Measurements from ENCODE around the gene SOCS1. TPM values are rescaled to one million over a fixed set of nuclear protein-coding genes. Genes with fewer than 3 reads are reported as not detected.
A peak's percentile ranks its signal among the peaks of the same experiment; 100 is the strongest.

SOCS1 gene
- total and polyA plus RNA-seq, 9 of the 15 experiments (the other 6 are each of a cell fraction or from before 2014, with no cell fraction given) = 0.04 to 7.5 (median 2.3) TPM

GRCh38 chr16:11224096-11224893 is 31.7 kb downstream of the SOCS1 start (continued):
- TF ChIP-seq, protein P1, sequence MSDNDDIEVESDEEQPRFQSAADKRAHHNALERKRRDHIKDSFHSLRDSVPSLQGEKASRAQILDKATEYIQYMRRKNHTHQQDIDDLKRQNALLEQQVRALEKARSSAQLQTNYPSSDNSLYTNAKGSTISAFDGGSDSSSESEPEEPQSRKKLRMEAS (CRISPR knock-in tag; IDR thresholded peaks at IDR 0.05) = peak; percentile 62
- TF ChIP-seq RB1 (IDR thresholded peaks at IDR 0.05; ENCODE audit: low read depth) = peak; percentile 62; the same call in 1 of the 2 replicates
- 0 out of 2 replicates have a peak, but pooled peaks have one; percentile 25 for TF ChIP-seq TCF3 (CRISPR knock-in tag; IDR thresholded peaks at IDR 0.05)
- no peak for TF ChIP-seq PATZ1 (CRISPR knock-in tag; IDR thresholded peaks at IDR 0.05; ENCODE audit: borderline replicate concordance)
- peak; percentile 54 for TF ChIP-seq JUND (IDR thresholded peaks at IDR 0.05; ENCODE audit: borderline replicate concordance, low read depth, low read length)
- peak; percentile 63; the same call in 1 of the 3 replicates for TF ChIP-seq JUND (tag; IDR thresholded peaks at IDR 0.05; ENCODE audit: borderline replicate concordance, low read depth, low read length)
- no peak for TF ChIP-seq PURB (CRISPR knock-in tag; IDR thresholded peaks at IDR 0.05; ENCODE audit: low read depth)
- 0 out of 2 replicates have a peak, but pooled peaks have one; percentile 17 for TF ChIP-seq MTA1 (IDR thresholded peaks at IDR 0.05; ENCODE audit: borderline replicate concordance)
- peak; percentile 66 for TF ChIP-seq VEZF1 (CRISPR knock-in tag; IDR thresholded peaks at IDR 0.05)
- peak; percentile 56; the same call in 1 of the 2 replicates for TF ChIP-seq POLR2G (IDR thresholded peaks at IDR 0.05; ENCODE audit: low read depth, low read length)
- 0 out of 2 replicates have a peak, but pooled peaks have one; percentile 50 for TF ChIP-seq ATF7 (IDR thresholded peaks at IDR 0.05)
- TF ChIP-seq ZNF253 (CRISPR knock-in tag; conservative IDR thresholded peaks at IDR 0.05) = no peak
- TF ChIP-seq ZFPM2 (CRISPR knock-in tag; IDR thresholded peaks at IDR 0.05) = no peak

Measured in K562 (cell line).